H9 (cell line): ENCODE data around the gene LGR5. TPM values are rescaled to one million over a fixed set of nuclear protein-coding genes. Genes with fewer than 3 reads are reported as not detected.

Experiments used
- DNase-seq: peaks from one replicate; pipeline ENCODE4 v3.0.0-alpha.2; 2017
- H2AFZ ChIP-seq: one replicate; pipeline ENCODE4 v1.6.1; 2013; ENCODE audit warnings: mild to moderate bottlenecking, low read length, control low read depth, moderate library complexity
- H2AK5ac ChIP-seq: 2 replicates; pipeline ENCODE4 v1.6.1; 2013; ENCODE audit warnings: low read length, control low read depth, mixed read lengths; ENCODE audit not compliant: insufficient read length
- H2BK120ac ChIP-seq: one replicate; pipeline ENCODE4 v1.6.1; 2013; ENCODE audit warnings: low read depth, mild to moderate bottlenecking, low read length, control low read depth, inconsistent platforms; ENCODE audit not compliant: poor library complexity, severe bottlenecking
- H2BK12ac ChIP-seq: 2 replicates; pipeline ENCODE4 v1.6.1; 2013; ENCODE audit warnings: low read length, control low read depth, mixed read lengths, low read depth; ENCODE audit not compliant: insufficient read length
- H2BK15ac ChIP-seq: 2 replicates; pipeline ENCODE4 v1.6.1; 2013; ENCODE audit warnings: low read depth, low read length, control low read depth
- H2BK20ac ChIP-seq: one replicate; pipeline ENCODE4 v1.6.1; 2013; ENCODE audit warnings: low read depth, mild to moderate bottlenecking, low read length, control low read depth, inconsistent platforms; ENCODE audit not compliant: poor library complexity, severe bottlenecking
- H2BK5ac ChIP-seq: 2 replicates; pipeline ENCODE4 v1.6.1; 2013; ENCODE audit warnings: low read length, control low read depth, mixed read lengths; ENCODE audit not compliant: insufficient read length
- H3K14ac ChIP-seq: 2 replicates; pipeline ENCODE4 v1.6.1; 2013; ENCODE audit warnings: low read length, control low read depth; ENCODE audit not compliant: insufficient read depth
- H3K18ac ChIP-seq: 2 replicates; pipeline ENCODE4 v1.6.1; 2013; ENCODE audit warnings: low read depth, mild to moderate bottlenecking, mixed read lengths, low read length, control low read depth; ENCODE audit not compliant: insufficient read length
- H3K23ac ChIP-seq: 2 replicates; pipeline ENCODE4 v1.6.1; 2013; ENCODE audit warnings: low read length, control low read depth, mixed read lengths, low read depth; ENCODE audit not compliant: insufficient read length
- H3K23me2 ChIP-seq: 2 replicates; pipeline ENCODE4 v1.6.1; 2013; ENCODE audit warnings: low read depth, mild to moderate bottlenecking, mixed read lengths, low read length, control low read depth; ENCODE audit not compliant: insufficient read length, poor library complexity, severe bottlenecking
- H3K27ac ChIP-seq: 2 replicates; pipeline ENCODE4 v1.5.1; 2013; ENCODE audit warnings: low read length, control low read depth, mixed read lengths, low read depth; ENCODE audit not compliant: insufficient read length
- H3K27me3 ChIP-seq: 2 replicates; pipeline ENCODE4 v1.6.1; 2013; ENCODE audit warnings: low read length, control low read depth, inconsistent platforms; ENCODE audit not compliant: insufficient read depth
- H3K4ac ChIP-seq: 2 replicates; pipeline ENCODE4 v1.6.1; 2013; ENCODE audit warnings: low read depth, mild to moderate bottlenecking, control low read depth, inconsistent platforms, low read length, moderate library complexity
- H3K4me1 ChIP-seq: 2 replicates; pipeline ENCODE4 v1.6.1; 2013; ENCODE audit warnings: low read length, control low read depth, inconsistent platforms; ENCODE audit not compliant: insufficient read depth
- H3K4me2 ChIP-seq: 2 replicates; pipeline ENCODE4 v1.6.1; 2013; ENCODE audit warnings: low read length, control low read depth, mixed read lengths; ENCODE audit not compliant: insufficient read length, insufficient read depth
- H3K56ac ChIP-seq: 2 replicates; pipeline ENCODE4 v1.6.1; 2013; ENCODE audit warnings: low read depth, mild to moderate bottlenecking, mixed read lengths, low read length, control low read depth; ENCODE audit not compliant: insufficient read length
- H3K79me1 ChIP-seq: 2 replicates; pipeline ENCODE4 v1.6.1; 2013; ENCODE audit warnings: low read depth, mild to moderate bottlenecking, moderate library complexity, low read length, control low read depth, inconsistent platforms; ENCODE audit not compliant: insufficient read depth, poor library complexity, severe bottlenecking
- H3K79me2 ChIP-seq: 2 replicates; pipeline ENCODE4 v1.6.1; 2013; ENCODE audit warnings: low read length, control low read depth, inconsistent platforms; ENCODE audit not compliant: insufficient read depth
- H3K9ac ChIP-seq: 2 replicates; pipeline ENCODE4 v1.6.1; 2013; ENCODE audit warnings: low read length, control low read depth, mixed read lengths; ENCODE audit not compliant: insufficient read length; ENCODE audit errors: extremely low read depth
- H3K9me3 ChIP-seq: one replicate; pipeline ENCODE4 v1.6.1; 2013; ENCODE audit warnings: low read depth, low read length, inconsistent platforms; ENCODE audit not compliant: control insufficient read depth
- H3T11ph ChIP-seq: one replicate; pipeline ENCODE4 v1.6.1; 2013; ENCODE audit warnings: mild to moderate bottlenecking, low read length, control low read depth, inconsistent platforms
- H4K20me1 ChIP-seq: one replicate; pipeline ENCODE4 v1.6.1; 2013; ENCODE audit not compliant: control insufficient read depth, insufficient read length, insufficient read depth
- H4K5ac ChIP-seq: 2 replicates; pipeline ENCODE4 v1.6.1; 2013; ENCODE audit warnings: low read depth, mild to moderate bottlenecking, mixed read lengths, low read length, control low read depth; ENCODE audit not compliant: insufficient read length
- H4K8ac ChIP-seq: replicated peaks from 2 replicates; pipeline ENCODE4 v1.6.1; 2013; ENCODE audit warnings: low read length, control low read depth, mixed read lengths, low read depth; ENCODE audit not compliant: insufficient read length
- H4K91ac ChIP-seq: 2 replicates; pipeline ENCODE4 v1.6.1; 2013; ENCODE audit warnings: low read depth, mild to moderate bottlenecking, moderate library complexity, mixed read lengths, low read length, control low read depth; ENCODE audit not compliant: insufficient read length
- H3K27ac Mint-ChIP-seq, 3 experiments: 2 replicates in 2 of 3; 3 replicates in 1 of 3; pipeline ENCODE4 v1.8.0; 2020 to 2021; ENCODE audit warnings: mixed read lengths in 3 of 3, mild to moderate bottlenecking in 1 of 3, moderate library complexity in 1 of 3
- H3K27me3 Mint-ChIP-seq: 2 replicates; pipeline ENCODE4 v1.8.0; 2021; ENCODE audit warnings: low read depth, mild to moderate bottlenecking, moderate library complexity, mixed read lengths
- H3K36me3 Mint-ChIP-seq, 3 experiments: 2 replicates in 2 of 3; 3 replicates in 1 of 3; pipeline ENCODE4 v1.8.0; 2020 to 2021; ENCODE audit warnings: low read depth in 3 of 3, mixed read lengths in 3 of 3; ENCODE audit not compliant: insufficient read depth in 1 of 3
- H3K4me1 Mint-ChIP-seq, 2 experiments: 2 replicates each; pipeline ENCODE4 v1.8.0; 2020; ENCODE audit warnings: mixed read lengths in 2 of 2
- H3K4me3 Mint-ChIP-seq, 2 experiments: 2 replicates in 1 of 2; 3 replicates in 1 of 2; pipeline ENCODE4 v1.8.0; 2020 to 2021; ENCODE audit warnings: mild to moderate bottlenecking in 2 of 2, mixed read lengths in 2 of 2, moderate library complexity in 1 of 2
- H3K9me3 Mint-ChIP-seq, 2 experiments: 2 replicates in 1 of 2; 3 replicates in 1 of 2; pipeline ENCODE4 v1.8.0; 2020; ENCODE audit warnings: mild to moderate bottlenecking in 2 of 2, mixed read lengths in 2 of 2, moderate library complexity in 1 of 2
- CTCF ChIP-seq: fragments of 200-600 bp; sonication (generic); conservative IDR thresholded peaks from 3 replicates; pipeline ENCODE4 v1.8.0; 2021; ENCODE audit warnings: antibody characterized with exemption, mild to moderate bottlenecking
- WGBS: extraction: QIAGEN DNeasy Blood & Tissue Kit; methylation state at CpG from one replicate; pipeline ENCODE4 v1.1.7; 2013; ENCODE audit warnings: missing lambda C conversion rate, low lambda C conversion rate, mixed read lengths; ENCODE audit not compliant: insufficient read length; ENCODE audit errors: extremely low coverage; 5-methylcytosine and 5-hydroxymethylcytosine counted together
- long read RNA-seq: library from polyadenylated mRNA; unstranded; transcript quantifications from one replicate; pipeline ENCODE4 v2.0.0, GENCODE V29; 2020
- total RNA-seq: library from RNA; stranded (reverse); gene quantifications from 2 replicates; pipeline ENCODE4 v1.2.1, GENCODE V29; 2021

The LGR5 gene, protein sequence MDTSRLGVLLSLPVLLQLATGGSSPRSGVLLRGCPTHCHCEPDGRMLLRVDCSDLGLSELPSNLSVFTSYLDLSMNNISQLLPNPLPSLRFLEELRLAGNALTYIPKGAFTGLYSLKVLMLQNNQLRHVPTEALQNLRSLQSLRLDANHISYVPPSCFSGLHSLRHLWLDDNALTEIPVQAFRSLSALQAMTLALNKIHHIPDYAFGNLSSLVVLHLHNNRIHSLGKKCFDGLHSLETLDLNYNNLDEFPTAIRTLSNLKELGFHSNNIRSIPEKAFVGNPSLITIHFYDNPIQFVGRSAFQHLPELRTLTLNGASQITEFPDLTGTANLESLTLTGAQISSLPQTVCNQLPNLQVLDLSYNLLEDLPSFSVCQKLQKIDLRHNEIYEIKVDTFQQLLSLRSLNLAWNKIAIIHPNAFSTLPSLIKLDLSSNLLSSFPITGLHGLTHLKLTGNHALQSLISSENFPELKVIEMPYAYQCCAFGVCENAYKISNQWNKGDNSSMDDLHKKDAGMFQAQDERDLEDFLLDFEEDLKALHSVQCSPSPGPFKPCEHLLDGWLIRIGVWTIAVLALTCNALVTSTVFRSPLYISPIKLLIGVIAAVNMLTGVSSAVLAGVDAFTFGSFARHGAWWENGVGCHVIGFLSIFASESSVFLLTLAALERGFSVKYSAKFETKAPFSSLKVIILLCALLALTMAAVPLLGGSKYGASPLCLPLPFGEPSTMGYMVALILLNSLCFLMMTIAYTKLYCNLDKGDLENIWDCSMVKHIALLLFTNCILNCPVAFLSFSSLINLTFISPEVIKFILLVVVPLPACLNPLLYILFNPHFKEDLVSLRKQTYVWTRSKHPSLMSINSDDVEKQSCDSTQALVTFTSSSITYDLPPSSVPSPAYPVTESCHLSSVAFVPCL
- total RNA-seq: 0.09 and 0.13 TPM in 2 replicates
- long read RNA-seq: 0 reads

DNA sequence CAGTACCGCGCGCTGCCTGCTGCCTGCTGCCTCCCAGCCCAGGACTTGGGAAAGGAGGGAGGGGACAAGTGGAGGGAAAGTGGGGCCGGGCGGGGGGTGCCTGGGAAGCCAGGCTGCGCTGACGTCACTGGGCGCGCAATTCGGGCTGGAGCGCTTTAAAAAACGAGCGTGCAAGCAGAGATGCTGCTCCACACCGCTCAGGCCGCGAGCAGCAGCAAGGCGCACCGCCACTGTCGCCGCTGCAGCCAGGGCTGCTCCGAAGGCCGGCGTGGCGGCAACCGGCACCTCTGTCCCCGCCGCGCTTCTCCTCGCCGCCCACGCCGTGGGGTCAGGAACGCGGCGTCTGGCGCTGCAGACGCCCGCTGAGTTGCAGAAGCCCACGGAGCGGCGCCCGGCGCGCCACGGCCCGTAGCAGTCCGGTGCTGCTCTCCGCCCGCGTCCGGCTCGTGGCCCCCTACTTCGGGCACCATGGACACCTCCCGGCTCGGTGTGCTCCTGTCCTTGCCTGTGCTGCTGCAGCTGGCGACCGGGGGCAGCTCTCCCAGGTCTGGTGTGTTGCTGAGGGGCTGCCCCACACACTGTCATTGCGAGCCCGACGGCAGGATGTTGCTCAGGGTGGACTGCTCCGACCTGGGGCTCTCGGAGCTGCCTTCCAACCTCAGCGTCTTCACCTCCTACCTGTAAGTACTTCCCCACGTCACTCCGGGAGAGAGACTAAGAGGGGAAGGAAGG, at the start of gene LGR5:
Gene LGR5, plus strand, starts transcription at position 186 of the 732 bp plus-strand sequence. Its CDS starts 283 bp downstream, at position 469.
- peaks cover 18 to 19% of the 10 kb centered on the region in 2 experiments for H3K4me1 Mint-ChIP-seq
- no peak within 1 kb of the TSS for H4K5ac ChIP-seq
- no peak within 1 kb of the TSS for H3K23ac ChIP-seq
- H3K27me3 Mint-ChIP-seq: peaks cover 79% of the 10 kb centered on the region
- no peaks in the 10 kb centered on the region for H3K79me1 ChIP-seq
- peaks cover 45% of the 10 kb centered on the region for H3K27me3 ChIP-seq
- peak; percentile 76 for DNase-seq
- H3K23me2 ChIP-seq: peaks cover 20% of the 10 kb centered on the region
- H2BK20ac ChIP-seq: no peak within 1 kb of the TSS
- no peak within 1 kb of the TSS for H3K4ac ChIP-seq
- no peak within 1 kb of the TSS for H3K27ac ChIP-seq
- H2BK5ac ChIP-seq: no peak within 1 kb of the TSS
- peak within 1 kb of the TSS; percentile 77 for H3K4me2 ChIP-seq
- no CpG with 5 or more reads among the region's 65 CpGs for WGBS
- no peak within 1 kb of the TSS for H2BK120ac ChIP-seq
- H4K20me1 ChIP-seq: no peaks in the 10 kb centered on the region
- H3K79me2 ChIP-seq: no peaks in the 10 kb centered on the region
- H3K18ac ChIP-seq: no peak within 1 kb of the TSS
- no peak within 1 kb of the TSS for H3T11ph ChIP-seq
- no peak within 1 kb of the TSS for H2BK12ac ChIP-seq
- no peak for TF ChIP-seq CTCF
- no peak within 1 kb of the TSS for H2AK5ac ChIP-seq
- H3K56ac ChIP-seq: no peak within 1 kb of the TSS
- H2BK15ac ChIP-seq: no peak within 1 kb of the TSS
- H4K91ac ChIP-seq: no peak within 1 kb of the TSS
- H3K36me3 Mint-ChIP-seq: peaks cover 9 to 23% (median 11%) of the 10 kb centered on the region in 3 experiments
- no peaks in the 10 kb centered on the region; the same call in 1 of the 2 replicates for H3K4me1 ChIP-seq
- H3K9me3 ChIP-seq: no peaks in the 10 kb centered on the region
- H3K9ac ChIP-seq: no peak within 1 kb of the TSS
- H2AFZ ChIP-seq: no peak within 1 kb of the TSS
- H3K9me3 Mint-ChIP-seq: peaks cover 26 to 29% of the 10 kb centered on the region in 2 experiments
- H3K27ac Mint-ChIP-seq: no peak within 1 kb of the TSS
- H3K4me3 Mint-ChIP-seq: peak within 1 kb of the TSS; percentile 69 to 87
- peak within 1 kb of the TSS; percentile 1; the same call in 1 of the 2 replicates for H3K14ac ChIP-seq
- no peak within 1 kb of the TSS for H4K8ac ChIP-seq
